Fibroblast of gingiva (primary cell): Measurements from ENCODE around the gene OSER1.

Experiments
- DNase-seq: peaks from one replicate; pipeline ENCODE4 v3.0.0-alpha.2; 2011; ENCODE audit warnings: low read depth

The OSER1 gene

DNA sequence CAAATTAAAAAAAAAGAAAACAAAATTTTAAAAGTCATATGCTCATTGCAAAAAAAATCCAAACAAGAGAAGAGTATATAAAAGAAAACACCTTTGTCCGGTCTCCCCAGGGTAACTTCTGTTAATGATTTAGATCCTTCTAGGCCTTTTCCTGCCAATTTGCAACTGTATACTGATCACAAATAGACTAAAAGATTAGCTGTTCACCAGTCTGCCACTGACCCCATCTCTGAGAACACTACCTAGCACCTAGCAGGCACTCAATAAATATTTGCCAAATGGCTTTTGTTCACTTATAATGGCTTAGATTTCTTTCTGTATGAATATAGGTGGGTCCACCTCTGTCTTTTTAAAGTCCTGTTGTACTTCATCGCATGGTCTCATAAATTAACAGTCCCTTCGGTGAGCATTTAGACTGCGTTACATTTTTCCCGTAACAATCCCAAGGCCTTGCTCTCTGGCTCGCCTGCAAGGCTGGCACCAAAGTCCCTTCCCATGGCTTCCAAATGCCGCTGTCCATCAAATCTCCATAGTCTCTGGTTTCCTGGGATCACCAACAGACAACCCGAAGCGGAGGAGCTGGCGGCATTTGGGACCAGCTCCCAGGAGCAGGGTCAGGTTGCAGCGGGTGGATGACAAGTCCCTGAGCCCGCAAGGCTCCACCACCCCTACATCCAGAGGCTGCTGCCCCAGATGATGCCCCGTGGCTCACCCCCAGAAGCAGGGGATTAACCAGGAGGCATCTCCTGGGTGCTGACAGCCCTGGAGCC is 35.4 kb downstream of the OSER1 start:
- DNase-seq, result no peak

DNA sequence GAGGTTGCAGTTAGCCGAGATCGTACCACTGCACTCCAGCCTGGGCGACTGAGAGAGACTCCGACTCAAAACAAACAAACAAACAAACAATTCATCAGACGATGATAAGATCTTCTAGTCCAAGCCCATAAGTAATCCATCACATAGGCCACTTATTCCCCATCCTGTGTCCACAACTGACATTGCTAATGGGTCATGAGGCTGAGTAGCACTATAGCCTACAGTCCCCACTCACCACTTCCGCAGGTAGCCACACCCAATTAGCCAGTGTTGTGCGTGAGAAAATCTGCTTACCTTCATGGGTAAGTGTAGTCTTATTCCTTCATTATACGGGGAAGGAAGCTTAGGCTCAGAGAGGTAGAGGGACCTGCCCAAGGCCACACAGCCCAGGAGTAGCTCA is 36.7 kb downstream of the OSER1 start:
- DNase-seq, result no peak

DNA sequence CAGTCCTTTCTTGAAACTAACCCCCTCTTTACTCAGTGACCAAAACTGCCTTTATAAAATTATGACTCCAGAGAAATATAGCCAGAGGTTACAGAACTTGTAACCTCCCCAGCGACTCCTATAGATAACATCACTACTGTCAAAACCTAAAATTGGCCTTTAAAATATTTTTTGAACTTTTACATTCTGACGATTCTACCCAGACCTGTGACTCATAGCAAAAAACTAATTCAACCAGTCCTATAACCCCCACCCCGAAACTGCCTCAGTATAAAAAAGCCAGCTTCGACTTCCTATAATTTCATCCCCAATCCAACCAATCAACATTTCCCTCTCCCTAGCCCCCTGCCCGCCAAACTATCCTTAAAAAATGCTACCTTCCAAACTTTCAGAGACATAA is 37.5 kb downstream of the OSER1 start:
- DNase-seq, result no peak

DNA sequence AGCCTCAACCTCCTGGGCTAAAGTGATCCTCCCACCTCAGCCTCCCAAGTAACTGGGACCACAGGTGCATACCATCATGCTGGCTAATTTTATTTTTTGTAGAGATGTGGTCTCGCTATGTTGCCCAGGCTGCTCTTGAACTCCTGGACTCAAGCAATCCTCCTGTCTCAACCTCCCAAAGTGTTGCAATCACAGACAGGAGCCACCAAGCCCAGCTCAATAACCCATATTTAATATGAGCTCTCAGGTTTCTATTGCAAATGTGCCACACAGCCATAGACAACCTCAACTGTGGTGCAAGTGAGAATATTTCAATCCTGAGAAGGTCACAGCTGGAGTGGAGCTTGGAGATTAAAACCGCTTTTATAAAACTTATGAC is 38.0 kb downstream of the OSER1 start:
- no peak for DNase-seq

DNA sequence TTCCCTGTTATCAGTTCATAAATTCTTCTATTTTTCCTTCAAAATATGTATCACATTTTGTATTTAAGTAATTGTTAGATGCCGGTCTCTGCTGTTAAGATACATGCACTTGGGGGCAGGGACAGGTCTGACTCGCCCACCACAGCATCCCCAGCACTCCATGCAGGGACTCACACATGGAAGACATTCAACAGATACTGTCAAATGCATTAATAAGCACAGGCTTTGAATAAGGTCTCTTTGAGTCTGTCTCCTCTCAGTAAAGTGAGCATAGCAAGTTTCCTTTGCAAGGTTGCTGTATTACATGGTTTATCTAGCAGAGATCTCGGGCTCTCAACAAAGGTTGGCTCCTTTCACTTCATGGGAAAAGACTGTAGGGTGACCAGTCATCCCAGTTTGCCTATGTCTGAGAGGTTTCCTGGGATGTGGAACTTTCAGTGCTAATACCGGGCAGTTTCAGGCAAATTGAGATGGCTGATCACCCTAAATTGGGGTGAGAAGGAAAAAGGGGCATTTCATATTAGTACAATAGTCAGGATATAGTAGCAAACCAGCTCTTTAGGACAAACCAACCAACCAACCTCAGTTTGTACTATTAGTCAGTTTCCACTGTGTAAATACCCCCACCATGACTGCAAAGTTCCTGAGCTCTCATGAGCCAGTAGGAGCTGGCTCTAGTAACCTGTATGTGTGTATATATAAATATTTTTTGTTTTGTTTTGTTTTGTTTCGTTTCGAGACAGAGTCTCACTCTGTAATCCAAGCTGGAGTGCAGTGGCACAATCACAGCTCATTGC is 38.6 kb downstream of the OSER1 start:
- DNase-seq, result no peak

DNA sequence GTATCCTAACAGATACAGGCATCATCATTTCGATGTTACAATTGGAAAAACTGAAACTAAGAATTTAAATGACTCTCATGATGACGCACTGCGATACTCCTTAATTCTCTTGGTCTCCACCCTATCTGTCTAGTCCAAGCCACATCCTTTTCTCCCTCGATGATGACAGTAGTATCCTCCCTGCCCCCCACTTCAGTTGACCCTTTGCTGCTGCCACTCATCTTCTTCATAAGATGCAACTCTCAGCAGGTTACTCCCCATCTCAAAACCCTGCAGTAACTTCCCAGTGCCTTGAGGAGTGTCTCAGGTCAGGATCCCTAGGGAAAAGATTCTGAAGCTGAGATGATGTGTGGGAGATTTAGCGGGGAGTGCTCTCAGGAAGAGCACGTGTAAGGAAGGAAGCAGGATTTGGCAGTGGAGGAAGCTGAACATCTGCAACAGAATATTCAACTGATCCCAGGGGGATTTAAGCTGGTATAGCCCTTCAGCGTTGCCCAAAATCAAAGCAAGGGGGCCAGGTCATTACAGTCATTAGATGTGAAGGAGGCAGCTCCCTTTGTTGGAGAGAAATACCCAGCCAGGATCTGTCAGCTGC is 39.7 kb downstream of the OSER1 start:
- DNase-seq, result peak; percentile 36

DNA sequence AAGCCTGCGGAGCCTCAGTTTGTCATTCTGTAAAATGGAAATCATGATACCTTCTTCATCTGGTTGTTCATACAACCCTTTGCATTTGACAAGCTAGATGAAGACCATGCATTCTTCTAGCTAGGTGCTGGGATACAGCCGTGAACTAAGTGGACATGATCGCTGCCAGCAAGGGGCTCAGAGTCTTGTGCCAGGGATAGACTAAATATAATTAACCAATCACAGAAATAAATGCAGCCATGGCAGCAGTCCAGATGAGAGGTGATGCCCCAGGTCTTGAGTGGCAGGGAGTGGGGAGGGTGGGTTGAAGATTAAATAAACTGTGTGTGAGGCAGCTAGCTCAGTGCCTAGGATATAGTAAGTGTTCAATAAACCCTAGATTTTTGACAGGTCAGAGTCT is 42.8 kb downstream of the OSER1 start:
- no peak for DNase-seq

DNA sequence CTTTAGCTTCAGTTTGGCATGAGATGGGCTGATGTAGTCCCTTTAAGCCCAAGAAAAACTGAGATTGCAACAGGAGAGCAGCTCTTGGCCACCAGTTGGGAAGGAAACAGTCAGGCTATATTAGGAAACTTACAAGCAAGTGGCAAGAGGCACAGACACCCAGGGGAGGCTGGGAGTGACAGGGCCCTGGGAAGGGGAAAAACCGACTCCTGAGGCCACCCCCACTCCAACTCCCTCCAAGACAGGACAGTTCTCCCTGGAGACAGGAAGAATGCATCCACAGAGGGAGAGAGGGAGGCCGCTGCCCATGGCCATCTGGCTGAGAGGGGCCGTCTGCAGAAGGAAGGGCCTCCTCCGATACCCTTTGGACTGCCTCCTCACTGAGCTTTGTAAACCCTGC is 44.1 kb downstream of the OSER1 start:
- peak; percentile 70 for DNase-seq

DNA sequence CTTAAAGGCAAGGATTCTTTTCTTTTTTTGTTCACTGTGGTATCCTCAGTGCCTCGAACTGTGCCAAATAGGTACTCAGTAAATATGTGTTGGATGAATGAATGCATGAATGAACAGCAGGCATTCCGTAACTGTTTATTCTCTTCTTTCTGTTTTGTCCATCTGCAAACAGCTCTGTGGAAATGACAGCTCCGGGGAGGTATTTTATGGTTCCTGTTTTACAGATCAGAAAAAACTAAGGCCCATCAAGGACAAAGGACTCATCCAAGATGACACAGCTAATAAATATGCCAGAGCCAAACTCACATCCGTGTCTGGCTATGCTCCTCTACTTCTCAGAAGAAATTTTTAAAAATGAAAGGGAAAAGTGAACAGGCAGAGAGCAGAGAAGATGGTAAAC is 44.6 kb downstream of the OSER1 start:
- no peak for DNase-seq

DNA sequence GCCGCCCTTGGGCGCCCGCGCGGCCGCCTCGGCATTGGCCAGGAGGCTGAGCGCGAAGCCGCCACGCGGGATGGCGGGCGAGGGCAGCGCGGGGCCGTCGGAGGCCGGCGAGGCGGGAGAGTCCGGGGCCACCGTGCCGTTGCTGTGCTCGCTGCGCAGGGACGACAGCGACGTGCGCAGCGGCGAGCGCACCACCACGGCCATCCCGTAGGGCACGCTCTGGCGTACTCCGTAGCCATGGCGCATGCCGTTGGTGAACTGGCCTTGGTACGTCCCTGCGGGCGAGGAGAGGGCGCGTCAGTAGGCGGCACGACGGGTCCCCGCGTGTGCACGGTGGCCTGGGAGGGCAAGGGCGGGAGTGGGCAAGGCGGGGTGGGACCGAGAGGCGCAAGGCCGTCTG is 50.4 kb downstream of the OSER1 start:
- no peak for DNase-seq

DNA sequence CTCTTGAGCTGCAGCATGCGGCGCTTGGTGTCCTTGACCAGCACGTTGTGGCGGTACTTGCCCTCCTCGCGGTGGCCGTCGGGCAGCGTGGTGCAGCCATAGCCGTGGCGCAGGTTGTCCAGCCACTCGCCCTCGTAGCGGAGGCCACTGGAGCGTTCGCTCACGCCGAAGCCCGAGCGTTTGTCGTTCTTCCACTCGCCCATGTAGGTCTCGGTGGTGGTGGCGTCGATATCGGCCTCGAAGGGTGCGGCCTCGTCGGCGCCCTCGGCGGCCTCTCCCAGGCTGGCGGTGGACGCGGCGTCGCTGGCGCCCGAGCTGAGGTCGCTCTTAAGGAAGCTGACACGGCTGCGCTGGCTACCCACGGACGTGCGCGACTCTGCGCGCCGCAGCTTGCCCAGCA is 50.9 kb downstream of the OSER1 start:
- DNase-seq, result no peak

DNA sequence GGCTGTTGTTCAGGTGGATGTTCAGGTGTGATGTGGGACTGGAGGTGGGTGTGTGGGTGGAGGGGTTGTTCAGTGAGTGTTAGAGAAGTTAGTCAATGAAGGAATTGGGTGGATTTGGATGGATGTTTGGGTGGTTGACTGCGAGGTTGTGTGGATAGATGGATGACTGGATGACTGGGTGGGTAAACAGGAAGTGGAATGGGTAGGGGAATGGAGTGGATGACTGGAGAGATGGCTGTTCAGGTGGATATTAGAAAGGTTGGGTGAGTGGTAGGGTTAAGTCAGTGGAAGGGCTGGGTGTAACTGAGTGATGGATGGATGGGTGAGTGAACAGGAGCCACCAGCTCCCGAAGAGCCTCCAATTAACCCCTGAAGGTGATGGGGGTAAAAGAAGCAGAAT is 51.4 kb downstream of the OSER1 start:
- DNase-seq, result no peak

DNA sequence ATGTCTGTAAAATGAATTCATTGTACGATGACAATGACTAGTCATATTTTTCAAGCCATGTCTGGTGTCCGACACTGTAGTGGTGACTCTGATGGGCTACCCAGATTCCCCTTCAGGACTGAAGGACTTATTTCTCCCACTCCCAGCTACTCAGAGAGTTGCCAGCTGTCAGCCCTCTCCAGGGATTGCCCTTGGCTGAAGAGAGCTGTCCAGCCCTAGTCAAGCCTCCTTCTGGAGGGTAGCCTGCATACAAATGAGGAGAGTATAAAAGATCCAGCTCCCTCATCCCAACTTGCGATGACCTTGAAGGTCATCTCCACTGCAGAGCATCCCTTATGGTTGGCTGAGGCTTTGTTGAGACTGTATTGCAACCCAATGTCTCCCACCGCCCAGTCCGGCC is 53.5 kb downstream of the OSER1 start:
- no peak for DNase-seq

DNA sequence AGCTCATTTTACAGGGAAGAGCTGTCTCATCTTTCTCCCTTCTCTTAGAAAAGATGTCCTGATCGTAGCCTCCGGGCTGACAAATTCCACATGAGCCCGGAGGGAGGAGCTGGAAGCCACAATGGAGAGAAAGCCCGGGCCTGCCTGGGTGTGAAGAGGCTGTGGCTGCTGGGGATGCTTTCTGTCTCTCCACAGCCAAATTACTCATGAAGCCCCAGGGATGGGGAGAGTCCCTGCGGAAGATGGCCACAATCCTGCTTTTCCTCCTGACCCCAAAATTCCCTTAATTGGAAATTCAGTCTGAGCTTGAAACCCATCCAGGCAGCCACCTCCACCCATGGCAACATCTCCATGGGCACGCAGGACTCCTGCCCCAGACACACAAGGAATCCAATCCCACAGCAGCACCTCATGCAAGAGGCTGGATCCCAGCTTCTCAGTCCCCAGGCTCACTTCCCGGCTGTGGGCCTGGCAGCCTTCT is 56.0 kb downstream of the OSER1 start:
- peak; percentile 21 for DNase-seq

DNA sequence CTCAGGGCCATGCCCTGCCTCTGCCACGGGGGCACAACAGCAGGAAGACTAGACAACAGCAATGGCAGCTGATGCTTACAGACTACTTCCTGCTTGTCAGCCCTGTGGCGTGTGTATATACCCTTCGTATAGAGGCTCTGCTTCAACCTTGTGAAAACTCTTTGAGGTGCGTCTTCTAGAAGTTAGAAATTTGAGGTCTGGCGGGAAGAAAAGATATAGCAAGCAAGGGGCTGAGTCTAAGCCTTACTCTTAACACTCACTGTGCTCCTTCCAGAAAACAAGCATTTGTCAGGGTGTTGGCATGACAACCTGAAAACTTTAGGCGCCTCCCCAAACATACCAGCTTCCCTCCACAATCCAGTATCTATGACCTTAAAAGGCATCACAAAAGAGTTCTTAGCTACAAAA is 56.9 kb downstream of the OSER1 start:
- DNase-seq, result no peak

DNA sequence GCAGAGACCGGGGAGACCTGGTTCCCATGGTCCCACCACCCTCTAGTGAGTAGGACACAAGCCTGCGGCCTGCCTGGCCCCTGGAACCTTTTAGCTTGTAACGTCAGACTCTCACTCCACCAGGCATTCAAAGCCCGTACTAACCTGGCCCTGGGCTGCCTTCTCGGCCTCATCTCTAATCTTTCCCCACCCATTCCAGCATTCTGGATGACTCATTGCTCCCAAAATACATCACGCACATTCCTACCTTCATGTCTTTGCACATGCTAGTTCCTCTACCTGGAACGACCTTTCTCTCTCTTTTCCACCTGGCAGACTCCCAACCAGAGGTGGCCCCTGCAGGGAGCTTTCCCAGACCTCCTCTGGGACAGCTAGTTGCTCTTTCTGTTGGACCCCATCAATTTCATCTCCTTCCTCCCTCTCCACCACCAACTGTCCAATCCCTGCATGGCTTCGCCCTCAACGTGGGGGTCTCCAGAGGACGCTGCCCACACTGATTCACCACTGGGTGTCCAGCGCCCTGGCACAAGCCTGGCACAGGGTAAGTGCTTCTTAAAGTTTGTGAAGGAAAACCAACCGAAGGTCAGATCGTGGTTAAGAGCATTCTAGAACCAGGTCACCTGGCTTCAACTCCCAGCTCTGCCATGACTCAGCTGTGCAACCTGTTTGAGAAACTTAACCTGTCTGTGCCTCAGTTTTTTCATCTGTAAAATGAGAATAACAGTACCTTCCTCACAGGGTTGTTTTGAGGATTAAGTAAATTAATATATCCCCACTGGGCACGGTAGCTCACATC is 58.8 kb downstream of the OSER1 start:
- no peak for DNase-seq

DNA sequence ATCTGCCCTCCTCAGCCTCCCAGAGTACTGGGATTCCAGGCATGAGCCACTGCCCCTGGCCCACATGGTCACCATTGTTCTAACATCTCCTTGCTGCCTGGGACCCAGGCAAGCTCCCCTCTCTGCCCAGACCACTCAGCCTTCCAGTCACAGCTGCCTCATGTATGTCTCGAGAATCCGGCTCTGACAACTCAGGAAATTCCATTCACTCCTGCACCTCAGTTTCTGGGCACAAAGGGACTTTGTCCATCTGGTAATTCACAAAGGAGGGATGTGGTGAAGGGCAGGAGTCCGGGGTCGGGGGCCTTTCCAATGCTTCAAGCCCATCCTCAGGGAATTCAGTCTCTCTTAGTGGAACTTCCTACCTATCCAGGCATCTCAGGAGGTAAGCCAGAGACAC is 64.3 kb downstream of the OSER1 start:
- DNase-seq, result no peak
